H1 (cell line): ENCODE results near the gene ARV1. TPM values are rescaled to one million over a fixed set of nuclear protein-coding genes. Genes with fewer than 3 reads are reported as not detected.

Experiments used
- ATF3 ChIP-seq: IDR thresholded peaks from 2 replicates; pipeline ENCODE4 v1.6.1; 2011; ENCODE audit warnings: low read depth, mild to moderate bottlenecking, low read length; ENCODE audit not compliant: insufficient read depth
- GTF2F1 ChIP-seq: IDR thresholded peaks from 2 replicates; pipeline ENCODE4 v1.6.1; 2012; ENCODE audit warnings: low read depth, low read length, improper control_type of control experiment, borderline replicate concordance
- RAD21 ChIP-seq, 2 experiments: IDR thresholded peaks in 1 of 2; conservative IDR thresholded peaks in 1 of 2; 2 replicates each; pipeline ENCODE4 v1.6.1; 2011; ENCODE audit warnings: low read depth in 2 of 2, low read length in 2 of 2, improper control_type of control experiment in 1 of 2, inconsistent platforms in 1 of 2, mild to moderate bottlenecking in 1 of 2, moderate library complexity in 1 of 2
- polyA plus RNA-seq, 7 experiments: library from polyadenylated mRNA; depleted of rRNA in 3 of 7; stranded (reverse) in 5 of 7; unstranded in 2 of 7; fragments of >200 nt in 5 of 7; fragments of 200-250 nt in 2 of 7; gene quantifications; 1 replicate in 5 of 7; 2 replicates in 1 of 7; 4 replicates in 1 of 7; pipeline versions ENCODE4 v1.2.1 to v1.2.3, GENCODE V29; 2011 to 2013; ENCODE audit warnings: missing spikeins in 2 of 7, mixed read lengths in 2 of 7
- total RNA-seq: library from RNA; stranded (reverse); fragmentation: NEBNext Ultra II Directional; extraction: Animal tissue kit (Norgen Biotek cat#: 25700); gene quantifications from 2 replicates; pipeline ENCODE4 v1.2.1, GENCODE V29; 2021

The ARV1 gene
- total and polyA plus RNA-seq, 2 of the 8 experiments (the other 6 are each of a cell fraction or from before 2014, with no cell fraction given) = 13.1 to 13.4 TPM

GRCh38 chr1:230948301-230948700 lies 30.6 kb upstream of the ARV1 start (continued):
- TF ChIP-seq GTF2F1 (no peak), ATF3 (no peak), RAD21 (IDR thresholded peaks at IDR 0.05 in 1 of 2, conservative IDR thresholded peaks at IDR 0.05 in 1 of 2; ENCODE audit: low read depth in 2 of 2, low read length in 2 of 2) (no peak)
